GM21515 (cell line): ENCODE data around the gene NOP58.
"Not testable (repeated sequence)": the region's sequence is repeated elsewhere in the genome, so short reads cannot be mapped to it uniquely, and the experiment has no call there.

Source experiments
- ATAC-seq: cut with Tn5 transposase; IDR thresholded peaks from one replicate; pipeline ENCODE4 v1.9.1; 2021; ENCODE audit not compliant: unreplicated experiment

NOP58 gene

GRCh38 chr2:202299712-202300111 lies 34.1 kb downstream of the NOP58 start:
- ATAC-seq = peak; percentile 76

GRCh38 chr2:202306034-202306433 lies 40.5 kb downstream of the NOP58 start:
- no peak for ATAC-seq

- ATAC-seq = no peak
These were observed 42.1 kb downstream of the NOP58 start for GRCh38 chr2:202307690-202308089.

GRCh38 chr2:202311823-202312388 lies 46.3 kb downstream of the NOP58 start:
- no peak for ATAC-seq

GRCh38 chr2:202314116-202314515 lies 48.6 kb downstream of the NOP58 start:
- no peak for ATAC-seq

- no peak for ATAC-seq
These were observed 51.7 kb downstream of the NOP58 start for GRCh38 chr2:202317080-202317857.

- not testable (repeated sequence) for ATAC-seq
These were observed 54.8 kb downstream of the NOP58 start for GRCh38 chr2:202320362-202320761.

GRCh38 chr2:202322435-202322834 lies 56.9 kb downstream of the NOP58 start:
- no peak for ATAC-seq

GRCh38 chr2:202327858-202328257 lies 62.3 kb downstream of the NOP58 start:
- ATAC-seq = no peak

GRCh38 chr2:202335791-202336467 lies 70.4 kb downstream of the NOP58 start:
- ATAC-seq = no peak

- ATAC-seq = no peak
These were observed 71.6 kb downstream of the NOP58 start for GRCh38 chr2:202337151-202337550.

- ATAC-seq = no peak
These were observed 72.3 kb downstream of the NOP58 start for GRCh38 chr2:202337706-202338346.

- no peak for ATAC-seq
These were observed 73.7 kb downstream of the NOP58 start for GRCh38 chr2:202339071-202339870.

GRCh38 chr2:202344178-202344577 lies 78.6 kb downstream of the NOP58 start:
- ATAC-seq = no peak

GRCh38 chr2:202346180-202346579 lies 80.6 kb downstream of the NOP58 start:
- no peak for ATAC-seq
